NCI-H2227 (cell line): ENCODE results near the gene DNAAF1.

Experiments used
- DNase-seq: peaks from one replicate; lab custom pipeline; 2025; ENCODE audit not compliant: unreplicated experiment; lab: John Stamatoyannopoulos, UW

DNAAF1 gene

GRCh38 chr16:84159007-84159406, 13.9 kb downstream of the DNAAF1 start:
- no peak for DNase-seq

DNA sequence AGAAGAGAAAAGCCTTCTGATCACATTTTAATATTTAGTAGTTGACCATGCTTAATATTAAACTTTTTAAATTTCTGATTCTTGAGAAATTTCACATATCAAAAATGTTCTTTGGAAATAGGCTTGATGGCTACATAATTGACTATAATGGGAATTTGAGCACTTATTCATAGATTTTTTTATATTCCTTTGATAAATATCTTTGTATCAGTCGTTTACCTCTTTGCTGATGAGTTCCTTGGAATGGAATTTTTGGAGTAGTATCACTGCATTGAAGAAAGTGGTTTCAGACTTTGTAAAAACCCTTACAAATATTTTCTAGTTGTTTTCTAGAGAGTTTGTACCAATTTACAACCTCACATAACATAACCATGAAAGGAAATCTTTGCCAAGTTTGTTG, 14.7 kb downstream of the DNAAF1 start:
- no peak for DNase-seq

GRCh38 chr16:84161037-84161436, 15.9 kb downstream of the DNAAF1 start:
- no peak for DNase-seq

- DNase-seq: no peak
Observed at GRCh38 chr16:84161801-84162200, 16.7 kb downstream of the DNAAF1 start.

DNA sequence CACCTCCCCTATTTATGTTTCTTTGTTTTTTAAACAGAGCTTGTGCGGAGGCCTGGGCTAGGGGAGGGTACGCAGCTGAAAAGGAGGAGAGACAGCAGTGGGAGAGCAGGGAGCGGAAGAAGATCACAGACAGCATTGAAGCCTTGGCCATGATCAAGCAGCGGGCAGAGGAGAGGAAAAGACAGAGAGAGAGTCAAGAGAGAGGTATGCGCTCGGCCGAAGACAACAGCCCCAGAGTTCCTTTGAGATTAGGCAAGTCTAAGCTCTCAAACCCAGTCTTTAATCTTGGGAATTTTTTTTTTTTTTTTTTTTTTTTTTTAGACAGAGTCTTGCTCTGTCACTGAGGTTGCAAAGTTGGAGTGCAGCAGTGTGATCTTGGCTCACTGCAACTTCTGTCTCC, 20.6 kb downstream of the DNAAF1 start:
- DNase-seq: no peak

- no peak for DNase-seq
Observed at GRCh38 chr16:84166796-84167695, 21.9 kb downstream of the DNAAF1 start.

GRCh38 chr16:84169765-84170310, 24.7 kb downstream of the DNAAF1 start:
- DNase-seq: no peak

GRCh38 chr16:84174396-84174795, 29.3 kb downstream of the DNAAF1 start:
- DNase-seq: no peak

- no peak for DNase-seq
Observed at GRCh38 chr16:84175350-84176081, 30.4 kb downstream of the DNAAF1 start.

DNA sequence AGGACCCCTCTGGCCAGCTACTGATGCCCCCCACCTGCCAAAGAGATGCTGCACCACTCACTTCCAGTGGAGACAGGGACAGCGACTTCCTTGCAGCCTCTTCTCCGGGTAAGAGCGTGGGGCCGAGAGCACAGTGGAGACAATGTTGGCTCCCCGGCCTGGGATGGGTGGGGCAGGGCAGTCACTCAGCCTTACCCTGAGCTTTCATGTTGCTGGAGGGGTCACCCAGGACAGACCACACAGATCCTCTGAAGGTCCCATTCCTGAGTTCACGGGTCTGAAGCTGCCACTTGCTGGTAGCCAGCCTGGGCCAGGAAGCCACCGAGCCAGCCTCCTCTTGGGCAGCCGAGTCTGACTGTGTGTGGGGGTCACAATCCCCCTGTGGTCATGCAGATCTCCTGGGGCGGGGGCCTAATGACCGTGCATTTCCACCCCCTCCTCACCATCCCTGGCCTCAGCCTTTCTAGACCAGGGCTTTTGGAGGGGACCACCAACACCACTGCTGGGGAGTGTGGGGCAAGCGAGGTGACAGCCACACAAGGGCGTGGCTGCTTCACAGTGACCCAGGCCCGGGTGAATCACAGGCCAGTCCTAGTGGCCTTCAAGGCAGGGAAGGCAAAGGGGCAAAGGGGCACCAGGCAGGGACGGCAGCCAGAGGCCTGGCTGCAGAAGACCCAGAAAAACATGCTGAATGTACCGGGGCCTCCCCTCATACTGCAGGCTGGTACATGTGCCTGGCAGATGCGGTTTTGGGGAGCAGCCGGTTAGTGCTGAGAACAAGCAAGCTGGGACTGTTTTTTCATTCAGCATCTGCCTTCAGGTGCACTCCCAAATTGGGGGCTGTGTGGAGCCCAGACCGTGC, 31.3 kb downstream of the DNAAF1 start:
- DNase-seq: no peak

GRCh38 chr16:84177741-84178073, 32.6 kb downstream of the DNAAF1 start:
- DNase-seq: no peak

DNA sequence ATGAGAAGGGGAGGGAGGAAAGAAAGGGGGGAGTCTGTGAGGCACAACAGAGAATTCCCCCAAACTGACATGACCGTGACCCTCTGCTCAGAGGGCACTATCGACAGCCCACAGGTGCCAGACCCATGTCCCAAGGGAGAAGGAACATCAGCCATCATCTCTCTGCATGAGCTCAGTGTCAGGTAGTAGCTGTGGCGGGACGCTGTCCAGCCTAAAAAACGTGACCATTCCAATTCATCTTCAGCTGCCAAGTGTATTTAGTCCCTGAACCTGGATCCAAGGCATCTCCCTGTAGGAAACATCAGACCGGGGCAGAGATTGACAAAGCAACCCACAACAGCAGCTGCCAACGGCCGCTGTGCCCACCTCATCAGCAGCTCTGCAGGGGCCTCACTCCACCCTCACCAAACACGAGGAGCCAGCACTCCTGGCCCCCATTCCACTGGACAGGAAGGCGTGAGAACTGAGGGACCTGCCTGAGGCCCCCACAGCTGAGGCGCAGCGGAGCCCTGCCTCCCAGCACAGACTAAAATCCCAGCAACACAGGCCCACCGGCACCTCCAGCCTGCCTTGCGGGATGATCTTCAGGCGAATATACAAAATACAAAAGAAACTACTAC, 33.1 kb downstream of the DNAAF1 start:
- DNase-seq: no peak

- no peak for DNase-seq
Observed at GRCh38 chr16:84178892-84179611, 33.9 kb downstream of the DNAAF1 start.

DNA sequence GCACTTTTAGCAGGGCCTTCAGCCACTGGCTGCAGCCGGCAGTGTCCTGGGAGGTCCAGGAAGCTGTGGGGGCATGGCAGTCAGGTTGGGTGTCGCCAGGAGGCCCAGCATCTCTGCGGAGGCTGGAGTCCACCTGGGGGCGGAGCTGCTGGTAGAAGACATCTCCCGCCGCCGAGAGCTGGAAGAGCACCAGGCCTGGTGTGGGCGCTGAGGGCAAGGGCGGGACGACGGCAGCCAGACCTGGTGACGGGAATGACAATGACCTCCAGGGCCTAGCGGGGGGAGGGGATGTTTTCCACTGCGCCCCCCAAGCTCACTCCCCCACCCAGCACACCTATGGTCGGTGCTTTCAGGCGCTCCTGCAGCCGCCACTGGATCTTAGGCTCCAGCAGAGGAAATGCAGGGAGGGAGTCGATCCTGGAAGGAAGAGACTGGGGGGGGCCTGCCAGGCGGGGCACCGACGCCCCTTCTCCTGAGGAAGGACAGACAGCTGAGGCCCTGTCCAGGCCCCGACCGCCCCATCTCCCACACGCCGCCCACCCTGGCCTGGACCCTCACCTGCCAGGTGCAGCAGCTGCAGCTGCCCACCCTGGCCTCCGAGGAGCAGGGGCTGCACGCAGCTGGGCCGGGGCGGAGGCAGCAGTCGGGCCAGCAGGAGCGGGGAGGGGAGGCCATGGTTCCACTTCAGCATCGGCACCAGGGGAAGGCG, 34.7 kb downstream of the DNAAF1 start:
- DNase-seq: no peak

DNA sequence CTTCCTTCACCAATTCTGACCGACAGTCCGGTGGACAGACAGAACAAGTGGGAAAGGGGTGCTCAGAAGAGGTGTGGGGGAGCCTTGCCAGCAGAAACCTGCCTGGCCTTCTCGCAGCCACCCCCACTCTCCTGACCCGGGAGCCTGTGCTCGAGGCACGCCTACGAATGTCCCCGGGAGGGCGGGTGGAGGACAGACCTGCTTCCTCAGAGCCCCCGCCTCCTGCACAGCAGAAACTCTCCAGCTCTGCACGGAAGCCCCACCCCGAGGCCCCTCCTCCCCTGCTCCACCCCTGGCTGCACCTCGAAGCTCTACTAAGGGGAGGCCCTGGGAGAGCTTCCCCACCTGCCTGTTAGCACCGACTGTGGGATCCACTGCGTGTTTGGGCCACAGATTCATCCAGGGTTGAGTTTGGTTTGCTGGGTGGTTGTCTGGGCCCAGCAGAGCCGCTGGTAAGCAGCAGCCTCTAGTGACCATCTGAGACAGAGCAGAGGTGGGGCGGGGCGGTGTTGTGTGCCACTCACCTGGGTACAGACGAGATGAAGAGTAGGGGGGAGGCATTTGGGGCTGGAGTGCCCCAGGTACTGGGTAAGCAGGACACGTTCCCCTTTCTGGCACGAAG, 35.5 kb downstream of the DNAAF1 start:
- DNase-seq: no peak

- DNase-seq: no peak
Observed at GRCh38 chr16:84181144-84181915, 36.2 kb downstream of the DNAAF1 start.

GRCh38 chr16:84182104-84182503, 37.0 kb downstream of the DNAAF1 start:
- no peak for DNase-seq
